ENCODE measurements around the gene KCNK13.
"Not testable (repeated sequence)": the region's sequence is repeated elsewhere in the genome, so short reads cannot be mapped to it uniquely, and the experiment has no call there.

Gene KCNK13

DNA sequence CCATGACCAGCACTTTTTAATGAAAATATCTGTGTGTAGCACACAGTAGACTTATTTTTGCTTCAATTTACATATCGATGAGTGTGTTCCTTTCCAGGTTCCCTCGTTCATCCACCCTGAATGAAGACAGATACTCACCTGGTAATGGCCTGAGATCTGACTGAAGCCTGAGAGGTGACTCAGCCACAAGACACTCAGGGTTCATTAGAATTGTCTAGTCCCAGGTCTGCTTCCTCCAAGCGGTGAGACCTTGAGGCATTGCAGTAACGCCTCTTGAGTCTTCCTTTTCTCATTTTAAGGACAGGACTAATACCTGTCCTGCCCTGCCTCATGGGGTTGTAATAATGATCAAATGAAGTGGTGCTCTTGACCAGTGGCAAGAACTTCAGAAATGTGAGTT is 11.5 kb upstream of the KCNK13 start:
- Mint-ChIP-seq H3K4me1 (ENCODE audit: low read depth) (no peaks in the 10 kb centered on the region), H3K27me3 (ENCODE audit: low read depth) (peaks cover 41% of the 10 kb centered on the region), H3K27ac (no peak overlapping the region), H3K36me3 (ENCODE audit: low read depth) (no peaks in the 10 kb centered on the region), H3K9me3 (no peaks in the 10 kb centered on the region), H3K4me3 (no peak overlapping the region)

DNA sequence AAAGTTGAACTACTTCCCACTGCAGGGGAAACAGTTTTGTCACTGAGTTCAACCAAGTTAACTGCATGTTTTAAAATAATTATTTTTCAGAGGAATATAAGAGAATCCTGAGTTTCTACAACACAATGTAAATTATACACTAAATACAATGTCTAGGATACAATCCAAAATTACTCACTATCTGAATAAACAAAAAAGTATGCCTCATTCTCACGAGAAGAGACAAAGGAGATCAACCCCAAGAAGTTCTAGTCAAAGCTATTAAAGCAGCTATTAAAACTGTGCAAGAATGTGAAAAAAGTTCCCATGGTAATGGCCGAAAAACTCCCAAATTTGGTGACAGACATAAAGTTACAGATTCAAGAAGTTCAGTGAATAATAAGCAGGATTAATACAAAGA is 8.8 kb upstream of the KCNK13 start:
- peaks cover 61% of the 10 kb centered on the region for H3K27me3 Mint-ChIP-seq (ENCODE audit: low read depth)
- no peak overlapping the region for H3K27ac Mint-ChIP-seq
- H3K4me1 Mint-ChIP-seq (ENCODE audit: low read depth): no peaks in the 10 kb centered on the region
- no peak overlapping the region for H3K4me3 Mint-ChIP-seq
- H3K36me3 Mint-ChIP-seq (ENCODE audit: low read depth): no peaks in the 10 kb centered on the region
- H3K9me3 Mint-ChIP-seq: no peaks in the 10 kb centered on the region

GRCh38 chr14:90054803-90055202 is 7.0 kb upstream of the KCNK13 start:
- Mint-ChIP-seq H3K27me3 (ENCODE audit: low read depth) (peaks cover 77% of the 10 kb centered on the region), H3K27ac (no peak overlapping the region), H3K36me3 (ENCODE audit: low read depth) (no peaks in the 10 kb centered on the region)

GRCh38 chr14:90056826-90057225 is 5.0 kb upstream of the KCNK13 start:
- H3K27ac Mint-ChIP-seq: no peak overlapping the region

More at GRCh38 chr14:90054803-90055202, 7.0 kb upstream of the KCNK13 start:
- no peak overlapping the region for H3K4me3 Mint-ChIP-seq
- peaks cover 6% of the 10 kb centered on the region for H3K4me1 Mint-ChIP-seq (ENCODE audit: low read depth)
- no peaks in the 10 kb centered on the region for H3K9me3 Mint-ChIP-seq

GRCh38 chr14:90058876-90059458 is 2.8 kb upstream of the KCNK13 start:
- Mint-ChIP-seq H3K27ac (no peak overlapping the region), H3K27me3 (ENCODE audit: low read depth) (peaks cover 78% of the 10 kb centered on the region), H3K9me3 (no peaks in the 10 kb centered on the region), H3K4me3 (no peak overlapping the region), H3K36me3 (ENCODE audit: low read depth) (peaks cover 2% of the 10 kb centered on the region), H3K4me1 (ENCODE audit: low read depth) (peaks cover 16% of the 10 kb centered on the region)

More at GRCh38 chr14:90056826-90057225, 5.0 kb upstream of the KCNK13 start:
- Mint-ChIP-seq H3K36me3 (ENCODE audit: low read depth) (no peaks in the 10 kb centered on the region), H3K4me1 (ENCODE audit: low read depth) (peaks cover 6% of the 10 kb centered on the region), H3K4me3 (no peak overlapping the region), H3K9me3 (no peaks in the 10 kb centered on the region), H3K27me3 (ENCODE audit: low read depth) (peaks cover 79% of the 10 kb centered on the region)

DNA sequence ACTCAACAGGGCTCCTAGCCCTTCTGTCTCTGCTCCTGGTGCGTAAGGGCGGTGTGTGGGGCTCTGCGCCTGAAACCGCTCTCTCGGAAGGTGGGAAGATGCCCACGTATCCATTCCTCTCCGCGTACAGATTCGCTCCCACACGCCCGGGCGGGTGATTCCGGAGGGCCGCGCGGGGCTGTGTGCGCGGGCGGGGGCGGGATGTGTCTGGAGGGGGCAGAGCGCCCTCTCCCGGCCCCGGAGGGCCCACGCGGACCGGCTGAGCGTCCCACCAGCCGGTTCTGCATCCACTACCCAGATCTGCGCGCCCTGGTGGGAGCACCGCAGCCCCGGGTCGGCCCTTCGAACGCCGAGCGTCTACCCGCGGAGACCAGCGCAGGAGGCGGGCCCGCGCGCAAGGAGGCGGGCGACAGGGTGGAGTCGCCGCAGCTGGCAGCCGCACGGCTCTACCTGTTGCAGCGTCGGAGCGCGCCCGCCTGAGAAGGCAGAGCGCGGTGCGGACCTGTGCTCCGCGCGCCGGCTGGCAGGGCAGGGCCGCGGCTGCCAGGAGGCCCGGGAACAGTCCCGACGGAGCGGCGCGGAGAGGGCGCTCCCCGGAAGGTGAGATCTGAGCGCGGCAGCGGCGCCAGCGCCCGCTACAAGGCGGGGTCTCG is 1.4 kb upstream of the KCNK13 start:
- Mint-ChIP-seq H3K36me3 (ENCODE audit: low read depth) (peaks cover 2% of the 10 kb centered on the region), H3K27me3 (ENCODE audit: low read depth) (peaks cover 79% of the 10 kb centered on the region), H3K9me3 (no peaks in the 10 kb centered on the region), H3K4me1 (ENCODE audit: low read depth) (peaks cover 16% of the 10 kb centered on the region), H3K27ac (no peak overlapping the region), H3K4me3 (peak overlapping the region; percentile 45)

DNA sequence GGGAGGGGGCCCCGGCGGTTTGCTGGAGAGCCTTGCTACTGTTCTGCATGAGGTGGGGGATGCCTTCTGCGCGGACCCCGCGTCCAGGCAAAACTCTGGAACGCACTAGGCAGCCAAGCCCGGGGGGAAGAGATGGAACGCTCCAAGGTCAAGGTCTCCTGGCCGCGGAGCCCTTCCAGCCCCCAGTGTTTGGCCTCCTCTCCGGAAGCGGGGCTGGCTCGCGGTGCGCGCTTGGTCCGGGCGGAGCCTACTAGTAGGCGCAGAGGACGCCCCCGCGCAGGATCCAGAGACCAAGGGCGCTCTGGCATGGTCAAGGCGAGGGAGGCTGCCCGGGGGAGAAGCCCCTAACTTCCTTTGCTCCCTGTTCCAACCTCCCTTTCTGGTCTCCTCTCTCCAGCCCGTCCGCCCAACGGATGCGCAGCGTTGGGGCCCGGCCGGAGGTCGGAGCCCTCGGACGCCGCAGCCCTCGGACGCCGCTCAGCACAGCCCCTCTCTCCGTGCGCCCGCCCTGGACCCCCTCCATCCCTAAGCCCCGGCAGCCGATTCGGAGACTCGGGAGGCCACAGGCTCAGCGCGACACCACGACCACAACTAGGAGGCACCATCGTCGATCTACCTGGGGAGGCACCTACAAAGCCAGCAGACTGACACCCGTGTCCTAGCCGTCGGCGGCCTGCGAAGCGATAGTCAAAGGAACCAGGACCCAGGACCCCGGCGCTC is 669 bp upstream of the KCNK13 start:
- Mint-ChIP-seq H3K4me1 (ENCODE audit: low read depth) (peaks cover 16% of the 10 kb centered on the region), H3K9me3 (no peaks in the 10 kb centered on the region), H3K36me3 (ENCODE audit: low read depth) (peaks cover 2% of the 10 kb centered on the region), H3K4me3 (peak overlapping the region; percentile 68), H3K27ac (no peak overlapping the region), H3K27me3 (ENCODE audit: low read depth) (peaks cover 75% of the 10 kb centered on the region)

DNA sequence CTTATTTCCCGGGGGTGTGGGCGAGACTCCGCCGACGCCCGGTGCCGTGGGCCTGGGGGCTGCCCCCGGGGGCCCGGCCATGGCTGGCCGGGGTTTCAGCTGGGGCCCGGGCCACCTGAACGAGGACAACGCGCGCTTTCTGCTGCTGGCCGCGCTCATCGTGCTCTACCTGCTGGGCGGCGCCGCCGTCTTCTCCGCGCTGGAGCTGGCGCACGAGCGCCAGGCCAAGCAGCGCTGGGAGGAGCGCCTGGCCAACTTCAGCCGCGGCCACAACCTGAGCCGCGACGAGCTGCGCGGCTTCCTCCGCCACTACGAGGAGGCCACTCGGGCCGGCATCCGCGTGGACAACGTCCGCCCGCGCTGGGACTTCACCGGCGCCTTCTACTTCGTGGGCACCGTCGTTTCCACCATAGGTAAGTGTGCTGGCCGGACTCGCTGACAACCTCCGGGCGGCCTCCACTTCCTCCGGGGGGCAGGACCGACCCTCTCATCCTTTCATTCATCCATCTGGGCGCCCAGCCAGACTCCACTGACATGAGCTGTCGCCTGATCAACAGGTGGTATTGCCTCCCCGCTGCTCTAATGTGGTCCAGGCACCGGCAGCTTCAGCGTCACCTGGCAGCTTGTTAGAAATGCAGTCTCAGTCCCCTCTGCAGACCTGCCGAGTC is 467 bp downstream of the KCNK13 start:
- peaks cover 69% of the 10 kb centered on the region for H3K27me3 Mint-ChIP-seq (ENCODE audit: low read depth)
- H3K27ac Mint-ChIP-seq: no peak overlapping the region
- peaks cover 2% of the 10 kb centered on the region for H3K36me3 Mint-ChIP-seq (ENCODE audit: low read depth)
- no peaks in the 10 kb centered on the region for H3K9me3 Mint-ChIP-seq
- H3K4me3 Mint-ChIP-seq: peak overlapping the region; percentile 82
- H3K4me1 Mint-ChIP-seq (ENCODE audit: low read depth): peaks cover 16% of the 10 kb centered on the region

DNA sequence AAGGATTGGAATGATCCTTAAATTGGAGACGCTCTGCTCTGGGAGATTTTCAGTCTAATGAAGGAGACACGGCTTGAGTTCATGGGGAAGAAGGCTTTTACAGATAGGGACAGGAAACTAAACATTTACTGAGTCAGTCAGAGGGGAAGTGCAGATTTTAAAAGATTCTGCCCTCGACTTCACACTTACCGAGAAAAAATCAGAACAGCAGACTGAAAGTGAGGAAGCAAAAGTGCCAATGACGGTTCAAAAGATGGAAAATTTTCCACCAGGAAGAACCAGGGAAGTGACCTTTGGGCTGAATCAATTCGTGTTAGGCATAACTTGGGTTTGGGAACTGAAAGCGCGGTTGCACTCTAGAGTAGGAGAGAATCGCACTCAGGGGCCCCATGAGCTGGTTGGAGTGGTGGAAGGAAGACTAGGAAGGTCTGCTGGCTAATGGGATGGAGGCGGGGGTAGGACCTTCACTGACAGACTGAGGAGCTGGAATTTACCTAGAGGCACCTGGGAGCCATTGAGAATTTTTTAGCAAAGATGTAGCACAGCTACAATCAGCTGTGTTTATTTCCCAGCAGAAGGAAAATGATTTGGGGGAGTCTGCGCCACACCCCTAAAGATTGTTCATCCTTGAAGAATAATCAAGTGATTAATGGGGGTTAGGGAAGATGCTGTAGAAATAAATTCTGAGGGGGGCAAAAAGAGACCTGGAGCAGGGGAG is 1.2 kb downstream of the KCNK13 start:
- peaks cover 67% of the 10 kb centered on the region for H3K27me3 Mint-ChIP-seq (ENCODE audit: low read depth)
- no peaks in the 10 kb centered on the region for H3K9me3 Mint-ChIP-seq
- H3K4me1 Mint-ChIP-seq (ENCODE audit: low read depth): peaks cover 16% of the 10 kb centered on the region
- peaks cover 2% of the 10 kb centered on the region for H3K36me3 Mint-ChIP-seq (ENCODE audit: low read depth)
- H3K4me3 Mint-ChIP-seq: peak overlapping the region; percentile 82
- H3K27ac Mint-ChIP-seq: no peak overlapping the region

GRCh38 chr14:90072350-90072749 is 10.6 kb downstream of the KCNK13 start:
- Mint-ChIP-seq H3K27me3 (ENCODE audit: low read depth) (peaks cover 44% of the 10 kb centered on the region), H3K36me3 (ENCODE audit: low read depth) (no peaks in the 10 kb centered on the region), H3K4me3 (no peak overlapping the region), H3K9me3 (no peaks in the 10 kb centered on the region), H3K27ac (no peak overlapping the region), H3K4me1 (ENCODE audit: low read depth) (no peaks in the 10 kb centered on the region)

DNA sequence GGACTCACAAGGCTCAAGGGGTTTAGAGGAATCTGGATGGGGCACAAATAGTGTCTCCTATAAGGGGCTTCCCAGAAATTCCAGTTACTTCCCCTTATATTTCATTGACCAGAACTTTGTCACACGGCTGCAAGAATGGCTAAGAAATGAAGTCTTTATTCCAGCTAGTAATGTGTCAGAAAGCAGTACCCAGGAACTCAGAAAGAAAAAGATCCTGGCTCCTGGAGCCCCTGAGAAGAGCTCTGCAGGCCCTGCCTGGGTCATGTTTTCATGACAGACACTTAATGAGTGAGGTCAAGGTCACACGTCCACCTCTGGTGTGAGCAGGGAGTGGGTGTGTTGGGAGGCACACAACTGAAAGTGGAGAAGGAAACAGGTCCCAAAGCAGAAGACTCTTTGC is 17.8 kb downstream of the KCNK13 start:
- peaks cover 41% of the 10 kb centered on the region for H3K27me3 Mint-ChIP-seq (ENCODE audit: low read depth)
- no peaks in the 10 kb centered on the region for H3K36me3 Mint-ChIP-seq (ENCODE audit: low read depth)
- H3K4me1 Mint-ChIP-seq (ENCODE audit: low read depth): no peaks in the 10 kb centered on the region
- H3K4me3 Mint-ChIP-seq: no peak overlapping the region
- H3K9me3 Mint-ChIP-seq: no peaks in the 10 kb centered on the region
- no peak overlapping the region for H3K27ac Mint-ChIP-seq

GRCh38 chr14:90087433-90087832 is 25.6 kb downstream of the KCNK13 start:
- peaks cover 4% of the 10 kb centered on the region for H3K36me3 Mint-ChIP-seq (ENCODE audit: low read depth)
- H3K27ac Mint-ChIP-seq: no peak overlapping the region
- H3K9me3 Mint-ChIP-seq: peaks cover 4% of the 10 kb centered on the region
- peaks cover 2% of the 10 kb centered on the region for H3K4me1 Mint-ChIP-seq (ENCODE audit: low read depth)
- H3K4me3 Mint-ChIP-seq: no peak overlapping the region
- H3K27me3 Mint-ChIP-seq (ENCODE audit: low read depth): peaks cover 28% of the 10 kb centered on the region

- peaks cover 4% of the 10 kb centered on the region for H3K9me3 Mint-ChIP-seq
- peaks cover 5% of the 10 kb centered on the region for H3K4me1 Mint-ChIP-seq (ENCODE audit: low read depth)
- H3K4me3 Mint-ChIP-seq: no peak overlapping the region
- H3K27me3 Mint-ChIP-seq (ENCODE audit: low read depth): peaks cover 25% of the 10 kb centered on the region
- H3K27ac Mint-ChIP-seq: no peak overlapping the region
- H3K36me3 Mint-ChIP-seq (ENCODE audit: low read depth): peaks cover 8% of the 10 kb centered on the region
Observed at GRCh38 chr14:90088176-90088575, 26.4 kb downstream of the KCNK13 start.

- H3K9me3 Mint-ChIP-seq; H3K27ac Mint-ChIP-seq; H3K4me3 Mint-ChIP-seq; H3K36me3 Mint-ChIP-seq (ENCODE audit: low read depth): not testable (repeated sequence)
- peaks cover 18% of the 10 kb centered on the region for H3K27me3 Mint-ChIP-seq (ENCODE audit: low read depth)
- peaks cover 16% of the 10 kb centered on the region for H3K4me1 Mint-ChIP-seq (ENCODE audit: low read depth)
Observed at GRCh38 chr14:90089486-90089885, 27.7 kb downstream of the KCNK13 start.

Measured in T-helper 1 cell treated with Interleukin-12 subunit alpha and Interleukin-12 subunit beta and Interleukin-4 antibody, amounts not matched to agents 30 μg/mL and 1 μg/mL, for 36 hours (primary cell).